WTC11 (cell line): Measurements from ENCODE around the gene CMBL. TPM values are rescaled to one million over a fixed set of nuclear protein-coding genes. Genes with fewer than 3 reads are reported as not detected.
A peak's percentile ranks its signal among the peaks of the same experiment; 100 is the strongest.

Experiments used
- ATAC-seq: fragments of 200-7000 bp; cut with Tn5 transposase; 2 replicates; pipeline ENCODE4 v1.10.0; 2021; ENCODE audit warnings: mild to moderate bottlenecking, moderate library complexity
- CTCF ChIA-PET: fragments of 300-600 bp; sonication (Branson Sonifier 250); formaldehyde crosslinking; loops from one replicate; lab custom pipeline; 2021; ENCODE audit warnings: antibody characterized with exemption; lab: Charles Lee
- POLR2A ChIA-PET: fragments of 350-600 bp; sonication (Branson Sonifier 250); formaldehyde crosslinking; loops from one replicate; lab custom pipeline; 2021; ENCODE audit warnings: antibody characterized with exemption; lab: Charles Lee
- DNase-seq: peaks from one replicate; pipeline ENCODE4 v3.0.0; 2021; ENCODE audit warnings: low spot score
- H3K27ac Mint-ChIP-seq: 2 replicates; pipeline ENCODE4 v1.8.0; 2021; ENCODE audit warnings: mixed read lengths
- H3K27me3 Mint-ChIP-seq: 2 replicates; pipeline ENCODE4 v1.8.0; 2021; ENCODE audit warnings: low read depth, mild to moderate bottlenecking, moderate library complexity, mixed read lengths
- H3K36me3 Mint-ChIP-seq: 2 replicates; pipeline ENCODE4 v1.8.0; 2021; ENCODE audit warnings: mixed read lengths
- H3K4me1 Mint-ChIP-seq: 2 replicates; pipeline ENCODE4 v1.8.0; 2022; ENCODE audit warnings: mixed read lengths
- H3K4me3 Mint-ChIP-seq: 2 replicates; pipeline ENCODE4 v1.8.0; 2021; ENCODE audit warnings: mild to moderate bottlenecking, moderate library complexity, mixed read lengths
- H3K9me3 Mint-ChIP-seq: 2 replicates; pipeline ENCODE4 v1.8.0; 2021; ENCODE audit warnings: mixed read lengths
- CBFB ChIP-seq: sonication (generic); formaldehyde crosslinking; IDR thresholded peaks from 2 replicates; pipeline ENCODE4 v1.8.1; 2022; ENCODE audit warnings: mild to moderate bottlenecking, low read depth, missing genetic modification reagents
- EMX1 ChIP-seq: fragments of 250-450 bp; sonication (Bioruptor Pico); IDR thresholded peaks from 2 replicates; pipeline ENCODE4 v1.8.0; 2021; ENCODE audit warnings: mild to moderate bottlenecking
- GABPB1 ChIP-seq: sonication (generic); formaldehyde crosslinking; IDR thresholded peaks from 2 replicates; pipeline ENCODE4 v1.8.1; 2023; ENCODE audit warnings: mild to moderate bottlenecking, missing genetic modification reagents
- HMGA2 ChIP-seq: fragments of 250-450 bp; sonication (Bioruptor Pico); IDR thresholded peaks from 2 replicates; pipeline ENCODE4 v1.4.0; 2021; ENCODE audit warnings: mild to moderate bottlenecking, moderate library complexity
- JUN ChIP-seq: sonication (generic); formaldehyde crosslinking; IDR thresholded peaks from 2 replicates; pipeline ENCODE4 v1.8.0; 2023; ENCODE audit warnings: mild to moderate bottlenecking, missing genetic modification reagents
- PRRX2 ChIP-seq: fragments of 250-450 bp; sonication (Bioruptor Pico); IDR thresholded peaks from 2 replicates; pipeline ENCODE4 v1.8.0; 2021; ENCODE audit warnings: mild to moderate bottlenecking
- ZNF263 ChIP-seq: sonication (generic); formaldehyde crosslinking; IDR thresholded peaks from 2 replicates; pipeline ENCODE4 v1.8.1; 2022; ENCODE audit warnings: low read depth, mild to moderate bottlenecking, moderate library complexity, missing genetic modification reagents
- ZNF423 ChIP-seq: fragments of 250-450 bp; sonication (Bioruptor Pico); IDR thresholded peaks from 2 replicates; pipeline ENCODE4 v2.1.2; 2022; ENCODE audit warnings: mild to moderate bottlenecking, moderate library complexity
- total RNA-seq: library from RNA; stranded (reverse); gene quantifications from 3 replicates; pipeline ENCODE4 v1.2.3, GENCODE V29; 2021
- TF ChIP-seq, protein P1 (sequence below): sonication (generic); formaldehyde crosslinking; IDR thresholded peaks from 2 replicates; pipeline ENCODE4 v1.8.1; 2022; ENCODE audit warnings: low read depth, missing genetic modification reagents, borderline replicate concordance
- TF ChIP-seq, protein P2 (sequence below): sonication (generic); formaldehyde crosslinking; IDR thresholded peaks from 2 replicates; pipeline ENCODE4 v1.8.1; 2023; ENCODE audit warnings: mild to moderate bottlenecking, missing genetic modification reagents, borderline replicate concordance
- TF ChIP-seq, protein P3 (sequence below): fragments of 250-450 bp; sonication (Bioruptor Pico); IDR thresholded peaks from 2 replicates; pipeline ENCODE4 v1.9.0; 2021; ENCODE audit warnings: mild to moderate bottlenecking
- TF ChIP-seq, protein P4 (sequence below): sonication (generic); formaldehyde crosslinking; IDR thresholded peaks from 2 replicates; pipeline ENCODE4 v1.8.1; 2023; ENCODE audit warnings: mild to moderate bottlenecking, missing genetic modification reagents, moderate library complexity
- TF ChIP-seq, protein P5 (sequence below): sonication (generic); formaldehyde crosslinking; IDR thresholded peaks from 2 replicates; pipeline ENCODE4 v1.8.1; 2022; ENCODE audit warnings: low read depth, mild to moderate bottlenecking, moderate library complexity, missing genetic modification reagents, borderline replicate concordance
- TF ChIP-seq, protein P6 (sequence below): fragments of 250-450 bp; sonication (Bioruptor Pico); IDR thresholded peaks from 2 replicates; pipeline ENCODE4 v1.8.0; 2021; ENCODE audit warnings: mild to moderate bottlenecking
- TF ChIP-seq, protein P7 (sequence below): sonication (generic); formaldehyde crosslinking; IDR thresholded peaks from 2 replicates; pipeline ENCODE4 v1.8.1; 2023; ENCODE audit warnings: mild to moderate bottlenecking, missing genetic modification reagents

CMBL gene
- total RNA-seq, 1 experiment from 2014 or later, result 34.0 TPM

DNA sequence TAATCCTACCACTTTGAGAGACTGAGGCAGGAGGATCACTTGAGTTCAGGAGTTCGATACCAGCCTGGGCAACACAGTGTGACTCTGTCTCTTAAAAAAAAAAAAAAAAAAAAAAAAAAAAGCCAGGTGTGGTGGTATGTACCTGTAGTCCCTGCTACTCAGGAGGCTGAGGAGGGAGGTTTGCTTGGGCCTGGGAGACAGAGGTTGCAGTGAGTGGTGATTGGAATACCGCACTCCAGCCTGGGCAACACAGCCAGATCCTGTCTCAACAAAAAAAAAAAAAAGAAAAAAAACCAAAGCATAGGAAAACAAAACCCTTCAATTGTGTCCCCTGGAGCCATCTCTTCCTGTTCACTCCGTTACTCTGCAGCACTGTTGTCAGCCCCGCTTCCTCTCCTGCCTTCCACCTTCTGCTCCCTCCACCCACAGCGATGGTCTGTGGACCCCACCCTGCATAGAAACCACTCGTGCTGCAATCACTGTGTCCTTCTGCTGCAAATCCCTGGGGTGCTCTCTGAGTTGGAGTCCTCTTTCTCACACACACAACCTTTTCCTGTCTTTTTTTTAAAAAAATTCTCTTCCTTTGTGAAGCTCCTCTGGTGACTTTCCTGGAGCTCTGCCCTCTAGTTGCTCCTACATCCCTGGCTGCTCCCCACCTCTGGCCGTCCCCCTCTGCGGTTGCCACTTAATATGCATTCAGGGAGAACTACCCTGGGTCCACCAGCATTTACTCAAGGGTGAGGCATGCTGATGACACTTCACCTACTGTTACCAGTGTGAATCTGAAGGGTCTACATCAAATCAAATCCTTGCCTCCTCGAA, 35.4 kb downstream of the CMBL start:
- Mint-ChIP-seq H3K9me3 (no peaks in the 10 kb centered on the region), H3K4me1 (peaks cover 51% of the 10 kb centered on the region), H3K4me3 (no peak overlapping the region), H3K27me3 (no peaks in the 10 kb centered on the region; the same call in 1 of the 2 replicates), H3K27ac (no peak overlapping the region), H3K36me3 (no peaks in the 10 kb centered on the region; the same call in 1 of the 2 replicates)
- ChIA-PET POLR2A (no interaction called here), CTCF (no interaction called here)
- TF ChIP-seq, protein P1, sequence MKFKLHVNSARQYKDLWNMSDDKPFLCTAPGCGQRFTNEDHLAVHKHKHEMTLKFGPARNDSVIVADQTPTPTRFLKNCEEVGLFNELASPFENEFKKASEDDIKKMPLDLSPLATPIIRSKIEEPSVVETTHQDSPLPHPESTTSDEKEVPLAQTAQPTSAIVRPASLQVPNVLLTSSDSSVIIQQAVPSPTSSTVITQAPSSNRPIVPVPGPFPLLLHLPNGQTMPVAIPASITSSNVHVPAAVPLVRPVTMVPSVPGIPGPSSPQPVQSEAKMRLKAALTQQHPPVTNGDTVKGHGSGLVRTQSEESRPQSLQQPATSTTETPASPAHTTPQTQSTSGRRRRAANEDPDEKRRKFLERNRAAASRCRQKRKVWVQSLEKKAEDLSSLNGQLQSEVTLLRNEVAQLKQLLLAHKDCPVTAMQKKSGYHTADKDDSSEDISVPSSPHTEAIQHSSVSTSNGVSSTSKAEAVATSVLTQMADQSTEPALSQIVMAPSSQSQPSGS (CRISPR knock-in tag), result no peak
- TF ChIP-seq JUN (CRISPR knock-in tag) (no peak), ZNF263 (CRISPR knock-in tag) (no peak)
- TF ChIP-seq, protein P2, sequence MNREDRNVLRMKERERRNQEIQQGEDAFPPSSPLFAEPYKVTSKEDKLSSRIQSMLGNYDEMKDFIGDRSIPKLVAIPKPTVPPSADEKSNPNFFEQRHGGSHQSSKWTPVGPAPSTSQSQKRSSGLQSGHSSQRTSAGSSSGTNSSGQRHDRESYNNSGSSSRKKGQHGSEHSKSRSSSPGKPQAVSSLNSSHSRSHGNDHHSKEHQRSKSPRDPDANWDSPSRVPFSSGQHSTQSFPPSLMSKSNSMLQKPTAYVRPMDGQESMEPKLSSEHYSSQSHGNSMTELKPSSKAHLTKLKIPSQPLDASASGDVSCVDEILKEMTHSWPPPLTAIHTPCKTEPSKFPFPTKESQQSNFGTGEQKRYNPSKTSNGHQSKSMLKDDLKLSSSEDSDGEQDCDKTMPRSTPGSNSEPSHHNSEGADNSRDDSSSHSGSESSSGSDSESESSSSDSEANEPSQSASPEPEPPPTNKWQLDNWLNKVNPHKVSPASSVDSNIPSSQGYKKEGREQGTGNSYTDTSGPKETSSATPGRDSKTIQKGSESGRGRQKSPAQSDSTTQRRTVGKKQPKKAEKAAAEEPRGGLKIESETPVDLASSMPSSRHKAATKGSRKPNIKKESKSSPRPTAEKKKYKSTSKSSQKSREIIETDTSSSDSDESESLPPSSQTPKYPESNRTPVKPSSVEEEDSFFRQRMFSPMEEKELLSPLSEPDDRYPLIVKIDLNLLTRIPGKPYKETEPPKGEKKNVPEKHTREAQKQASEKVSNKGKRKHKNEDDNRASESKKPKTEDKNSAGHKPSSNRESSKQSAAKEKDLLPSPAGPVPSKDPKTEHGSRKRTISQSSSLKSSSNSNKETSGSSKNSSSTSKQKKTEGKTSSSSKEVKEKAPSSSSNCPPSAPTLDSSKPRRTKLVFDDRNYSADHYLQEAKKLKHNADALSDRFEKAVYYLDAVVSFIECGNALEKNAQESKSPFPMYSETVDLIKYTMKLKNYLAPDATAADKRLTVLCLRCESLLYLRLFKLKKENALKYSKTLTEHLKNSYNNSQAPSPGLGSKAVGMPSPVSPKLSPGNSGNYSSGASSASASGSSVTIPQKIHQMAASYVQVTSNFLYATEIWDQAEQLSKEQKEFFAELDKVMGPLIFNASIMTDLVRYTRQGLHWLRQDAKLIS (CRISPR knock-in tag), result no peak
- DNase-seq (no peak), ATAC-seq (peak; percentile 21; the same call in 1 of the 2 replicates)

DNA sequence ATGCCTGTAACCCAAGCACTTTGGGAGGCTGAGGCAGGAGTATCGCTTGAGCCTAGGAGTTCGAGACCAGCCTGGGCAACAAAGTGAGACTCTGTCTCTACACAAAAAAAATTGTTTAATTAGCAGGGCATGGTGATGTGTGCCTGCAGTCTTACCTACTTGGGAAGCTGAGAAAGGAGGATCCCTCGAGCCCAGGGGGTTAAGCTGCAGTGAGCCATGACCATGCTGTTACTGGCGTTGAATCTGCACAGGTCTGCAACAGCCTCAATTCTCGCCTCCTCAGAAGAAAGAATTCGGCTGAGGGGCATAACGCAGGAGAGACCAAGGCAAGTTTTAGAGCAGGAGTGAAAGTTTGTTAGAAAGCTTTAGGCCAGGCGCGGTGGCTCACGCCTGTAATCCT, 39.6 kb downstream of the CMBL start:
- peaks cover 18% of the 10 kb centered on the region for H3K36me3 Mint-ChIP-seq

DNA sequence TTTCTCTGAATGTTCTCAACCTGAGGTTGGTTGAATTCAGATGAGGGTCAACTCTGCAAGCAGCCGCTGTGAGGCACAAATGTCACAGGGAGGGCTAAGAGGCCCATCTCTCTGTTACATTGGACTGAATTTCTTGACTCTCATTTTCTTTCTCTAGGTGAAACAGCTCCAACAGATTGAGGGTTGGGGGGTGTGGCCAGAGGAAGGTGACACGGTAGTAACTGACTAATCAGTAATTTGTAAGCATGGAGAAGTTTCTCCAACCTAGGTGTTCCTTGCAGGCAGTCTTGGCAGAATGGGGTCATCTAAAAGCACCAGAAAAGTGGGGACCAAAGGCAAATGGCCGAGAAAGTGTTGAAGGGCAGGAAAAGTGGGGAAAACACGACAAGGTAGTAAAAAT, 40.9 kb downstream of the CMBL start:
- ATAC-seq (no peak), DNase-seq (no peak)
- H3K27ac Mint-ChIP-seq, result no peak overlapping the region
- no peaks in the 10 kb centered on the region for H3K27me3 Mint-ChIP-seq
- no peaks in the 10 kb centered on the region for H3K9me3 Mint-ChIP-seq
- ChIA-PET POLR2A (no interaction called here), CTCF (no interaction called here)
- TF ChIP-seq JUN (CRISPR knock-in tag), result no peak
- no peak for TF ChIP-seq CBFB (CRISPR knock-in tag)
- TF ChIP-seq, protein P3, sequence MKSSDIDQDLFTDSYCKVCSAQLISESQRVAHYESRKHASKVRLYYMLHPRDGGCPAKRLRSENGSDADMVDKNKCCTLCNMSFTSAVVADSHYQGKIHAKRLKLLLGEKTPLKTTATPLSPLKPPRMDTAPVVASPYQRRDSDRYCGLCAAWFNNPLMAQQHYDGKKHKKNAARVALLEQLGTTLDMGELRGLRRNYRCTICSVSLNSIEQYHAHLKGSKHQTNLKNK (CRISPR knock-in tag), result no peak
- TF ChIP-seq, protein P4, sequence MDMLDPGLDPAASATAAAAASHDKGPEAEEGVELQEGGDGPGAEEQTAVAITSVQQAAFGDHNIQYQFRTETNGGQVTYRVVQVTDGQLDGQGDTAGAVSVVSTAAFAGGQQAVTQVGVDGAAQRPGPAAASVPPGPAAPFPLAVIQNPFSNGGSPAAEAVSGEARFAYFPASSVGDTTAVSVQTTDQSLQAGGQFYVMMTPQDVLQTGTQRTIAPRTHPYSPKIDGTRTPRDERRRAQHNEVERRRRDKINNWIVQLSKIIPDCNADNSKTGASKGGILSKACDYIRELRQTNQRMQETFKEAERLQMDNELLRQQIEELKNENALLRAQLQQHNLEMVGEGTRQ (CRISPR knock-in tag), result no peak
- no peak for TF ChIP-seq GABPB1
- peak; percentile 52; the same call in 1 of the 2 replicates for TF ChIP-seq PRRX2 (CRISPR knock-in tag)
- TF ChIP-seq, protein P5, sequence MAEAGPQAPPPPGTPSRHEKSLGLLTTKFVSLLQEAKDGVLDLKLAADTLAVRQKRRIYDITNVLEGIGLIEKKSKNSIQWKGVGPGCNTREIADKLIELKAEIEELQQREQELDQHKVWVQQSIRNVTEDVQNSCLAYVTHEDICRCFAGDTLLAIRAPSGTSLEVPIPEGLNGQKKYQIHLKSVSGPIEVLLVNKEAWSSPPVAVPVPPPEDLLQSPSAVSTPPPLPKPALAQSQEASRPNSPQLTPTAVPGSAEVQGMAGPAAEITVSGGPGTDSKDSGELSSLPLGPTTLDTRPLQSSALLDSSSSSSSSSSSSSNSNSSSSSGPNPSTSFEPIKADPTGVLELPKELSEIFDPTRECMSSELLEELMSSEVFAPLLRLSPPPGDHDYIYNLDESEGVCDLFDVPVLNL (CRISPR knock-in tag), result no peak
- TF ChIP-seq ZNF423 (CRISPR knock-in tag), result no peak
- TF ChIP-seq, protein P6, sequence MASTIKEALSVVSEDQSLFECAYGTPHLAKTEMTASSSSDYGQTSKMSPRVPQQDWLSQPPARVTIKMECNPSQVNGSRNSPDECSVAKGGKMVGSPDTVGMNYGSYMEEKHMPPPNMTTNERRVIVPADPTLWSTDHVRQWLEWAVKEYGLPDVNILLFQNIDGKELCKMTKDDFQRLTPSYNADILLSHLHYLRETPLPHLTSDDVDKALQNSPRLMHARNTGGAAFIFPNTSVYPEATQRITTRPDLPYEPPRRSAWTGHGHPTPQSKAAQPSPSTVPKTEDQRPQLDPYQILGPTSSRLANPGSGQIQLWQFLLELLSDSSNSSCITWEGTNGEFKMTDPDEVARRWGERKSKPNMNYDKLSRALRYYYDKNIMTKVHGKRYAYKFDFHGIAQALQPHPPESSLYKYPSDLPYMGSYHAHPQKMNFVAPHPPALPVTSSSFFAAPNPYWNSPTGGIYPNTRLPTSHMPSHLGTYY (CRISPR knock-in tag), result 0 out of 2 replicates have a peak, but pooled peaks have one; percentile 37
- TF ChIP-seq HMGA2 (CRISPR knock-in tag), result no peak
- TF ChIP-seq EMX1 (CRISPR knock-in tag), result 0 out of 2 replicates have a peak, but pooled peaks have one; percentile 52
- H3K4me1 Mint-ChIP-seq, result peaks cover 25% of the 10 kb centered on the region
- H3K4me3 Mint-ChIP-seq, result no peak overlapping the region
- peaks cover 28% of the 10 kb centered on the region for H3K36me3 Mint-ChIP-seq

More for the DNA sequence above, 39.6 kb downstream of the CMBL start:
- no peak for DNase-seq
- CTCF ChIA-PET, result interaction anchor here (0.9 kb wide), 1 partner anchor 89 kb away, joined by 3 read pairs; no protein-coding TSS in a partner anchor
- H3K4me3 Mint-ChIP-seq, result no peak overlapping the region
- no peak overlapping the region for H3K27ac Mint-ChIP-seq
- H3K27me3 Mint-ChIP-seq, result no peaks in the 10 kb centered on the region
- TF ChIP-seq JUN (CRISPR knock-in tag), result no peak
- TF ChIP-seq, protein P3 (CRISPR knock-in tag), result no peak
- TF ChIP-seq, protein P7, sequence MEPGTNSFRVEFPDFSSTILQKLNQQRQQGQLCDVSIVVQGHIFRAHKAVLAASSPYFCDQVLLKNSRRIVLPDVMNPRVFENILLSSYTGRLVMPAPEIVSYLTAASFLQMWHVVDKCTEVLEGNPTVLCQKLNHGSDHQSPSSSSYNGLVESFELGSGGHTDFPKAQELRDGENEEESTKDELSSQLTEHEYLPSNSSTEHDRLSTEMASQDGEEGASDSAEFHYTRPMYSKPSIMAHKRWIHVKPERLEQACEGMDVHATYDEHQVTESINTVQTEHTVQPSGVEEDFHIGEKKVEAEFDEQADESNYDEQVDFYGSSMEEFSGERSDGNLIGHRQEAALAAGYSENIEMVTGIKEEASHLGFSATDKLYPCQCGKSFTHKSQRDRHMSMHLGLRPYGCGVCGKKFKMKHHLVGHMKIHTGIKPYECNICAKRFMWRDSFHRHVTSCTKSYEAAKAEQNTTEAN (CRISPR knock-in tag), result no peak
- TF ChIP-seq, all 79 proteins: peak for 0
- no peaks in the 10 kb centered on the region for H3K9me3 Mint-ChIP-seq
- H3K4me1 Mint-ChIP-seq, result peaks cover 30% of the 10 kb centered on the region
- POLR2A ChIA-PET, result no interaction called here
- ATAC-seq, result no peak
